ENCODE data around the gene MLKL. TPM values are rescaled to one million over a fixed set of nuclear protein-coding genes. Genes with fewer than 3 reads are reported as not detected.
"Not testable (repeated sequence)": the region's sequence is repeated elsewhere in the genome, so short reads cannot be mapped to it uniquely, and the experiment has no call there.

Gene MLKL
- polyA plus RNA-seq, 3 donors: 3.7 to 4.5 (median 3.8) TPM

DNA sequence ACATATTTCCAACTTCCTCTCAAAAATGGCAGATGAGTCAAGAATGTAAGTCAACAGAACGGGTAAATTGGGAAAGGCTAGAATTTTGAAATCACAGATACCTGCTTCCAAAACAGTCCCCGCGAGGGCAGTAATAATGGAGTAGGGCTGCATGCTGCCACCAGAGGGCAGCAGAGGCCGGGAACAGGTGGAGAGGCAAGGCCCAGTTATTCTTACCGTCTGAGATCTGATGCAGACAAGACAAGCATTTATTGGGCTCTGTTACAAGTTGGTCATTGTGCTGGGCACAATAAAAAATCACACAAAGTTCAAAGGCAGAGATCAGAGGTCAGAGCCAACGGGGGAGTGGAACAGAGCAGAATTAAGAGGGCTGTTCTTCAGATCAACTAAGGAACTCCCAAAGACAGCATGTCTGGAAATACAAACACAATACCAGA, 8.8 kb upstream of the MLKL start:
- peak; percentile 63 for DNase-seq

GRCh38 chr16:74700116-74700437, 585 bp downstream of the MLKL start:
- DNase-seq: no peak

GRCh38 chr16:74699666-74700065, 996 bp downstream of the MLKL start:
- no peak for DNase-seq

GRCh38 chr16:74698222-74698621, 2.4 kb downstream of the MLKL start:
- DNase-seq: no peak

DNA sequence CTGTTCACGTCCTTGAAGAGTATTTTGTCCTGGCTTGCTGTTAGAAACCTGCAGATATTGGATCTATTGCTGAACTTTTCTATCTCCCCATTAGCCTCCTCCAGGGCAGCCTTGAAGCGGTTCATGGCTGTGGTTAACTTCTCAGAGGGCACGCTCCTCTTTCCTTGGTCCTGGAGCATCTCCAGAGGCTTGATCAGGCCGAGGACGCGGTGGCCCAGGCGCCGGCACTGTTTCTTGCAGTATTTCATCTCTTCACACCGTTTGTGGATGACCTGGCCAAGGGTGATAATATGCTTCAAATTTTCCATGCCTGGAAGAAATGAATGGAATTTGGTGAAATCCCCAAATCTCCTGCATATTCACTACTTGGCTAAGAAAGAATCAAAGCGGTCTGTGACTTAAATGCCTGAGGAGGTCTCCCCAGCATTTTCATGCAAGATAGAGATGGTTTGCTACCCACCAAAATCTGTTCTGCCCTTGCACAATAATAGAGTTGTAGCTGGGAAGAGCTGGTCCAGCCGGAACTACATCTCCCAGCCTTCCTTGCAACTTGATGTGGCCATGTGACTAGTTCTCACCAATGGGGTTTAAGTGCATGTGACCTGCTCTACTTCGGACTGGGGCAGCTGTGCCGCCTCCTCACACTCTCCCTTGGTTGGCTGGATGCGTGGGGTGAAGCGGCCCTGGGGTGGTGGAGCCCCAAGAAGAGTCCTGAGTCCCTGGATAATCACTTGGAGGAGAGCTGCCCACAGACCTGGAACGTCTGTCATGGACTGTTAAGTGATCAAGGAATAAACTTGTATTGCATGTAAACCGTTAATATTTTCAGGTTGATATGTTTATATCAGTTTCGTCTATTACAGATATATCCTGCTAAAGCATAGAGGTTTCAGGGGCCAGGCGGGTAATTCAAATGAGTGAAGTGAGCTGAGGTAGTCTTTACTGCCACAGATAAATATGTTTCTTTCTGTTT, 4.9 kb downstream of the MLKL start:
- peak; percentile 71 for DNase-seq

DNA sequence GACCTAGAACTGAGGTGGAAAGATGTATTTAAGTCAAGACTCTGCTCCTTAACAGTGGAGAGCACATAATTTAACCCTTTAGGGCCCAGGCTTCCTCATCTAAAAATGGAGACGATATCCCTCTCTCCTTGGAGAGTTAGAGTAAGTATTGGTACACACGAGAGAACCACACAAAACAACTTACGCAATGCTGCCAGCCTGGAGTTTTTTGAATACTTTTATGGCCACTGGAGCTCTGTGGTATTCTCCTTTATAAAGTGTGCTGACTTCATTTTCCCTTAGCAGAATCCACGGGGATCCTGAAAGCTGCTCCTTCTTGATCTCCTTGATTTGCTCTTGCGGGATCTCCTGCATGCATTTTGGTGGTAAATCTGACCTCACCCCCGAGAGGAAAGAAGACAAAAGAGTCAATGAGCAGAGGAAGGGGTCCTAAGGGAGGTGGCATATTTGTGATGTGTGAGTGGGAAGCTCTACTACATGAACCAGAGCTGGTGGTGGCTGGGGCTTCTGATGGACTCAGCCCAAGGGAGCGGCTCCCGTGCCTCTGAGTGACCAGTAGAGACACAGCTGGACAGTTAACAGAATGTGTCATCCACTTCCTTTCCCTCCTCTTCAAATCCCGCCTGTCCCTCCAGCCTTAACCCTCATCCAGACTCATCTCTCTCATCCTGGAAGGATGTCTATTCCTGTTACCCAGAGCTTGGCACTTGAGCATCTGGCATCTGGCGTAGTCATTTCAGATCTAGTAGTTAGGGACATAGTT, 9.4 kb downstream of the MLKL start:
- DNase-seq: no peak

GRCh38 chr16:74682556-74682955, 18.1 kb downstream of the MLKL start:
- DNase-seq: no peak

GRCh38 chr16:74680681-74681080, 20.0 kb downstream of the MLKL start:
- no peak for DNase-seq

DNA sequence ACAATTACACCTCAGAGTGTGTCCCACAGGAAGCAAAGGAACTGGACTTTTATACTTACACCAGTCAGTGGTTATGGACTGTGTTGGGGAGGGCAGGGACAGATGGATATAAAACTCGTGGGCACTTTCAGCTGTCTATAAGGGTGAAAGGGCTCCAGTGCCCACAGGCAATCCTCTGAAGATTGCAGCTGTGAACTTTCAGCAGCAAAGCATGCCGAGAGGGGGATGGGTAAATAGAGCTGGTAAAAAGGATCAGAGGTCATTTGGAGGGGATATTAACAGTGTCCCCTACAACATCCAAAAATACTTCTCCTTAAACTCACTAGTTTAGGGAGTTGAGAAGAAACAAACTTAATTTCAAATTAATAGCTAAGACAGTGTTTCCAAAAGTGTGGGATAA, 20.7 kb downstream of the MLKL start:
- DNase-seq: no peak

GRCh38 chr16:74677868-74678267, 22.8 kb downstream of the MLKL start:
- DNase-seq: no peak

DNA sequence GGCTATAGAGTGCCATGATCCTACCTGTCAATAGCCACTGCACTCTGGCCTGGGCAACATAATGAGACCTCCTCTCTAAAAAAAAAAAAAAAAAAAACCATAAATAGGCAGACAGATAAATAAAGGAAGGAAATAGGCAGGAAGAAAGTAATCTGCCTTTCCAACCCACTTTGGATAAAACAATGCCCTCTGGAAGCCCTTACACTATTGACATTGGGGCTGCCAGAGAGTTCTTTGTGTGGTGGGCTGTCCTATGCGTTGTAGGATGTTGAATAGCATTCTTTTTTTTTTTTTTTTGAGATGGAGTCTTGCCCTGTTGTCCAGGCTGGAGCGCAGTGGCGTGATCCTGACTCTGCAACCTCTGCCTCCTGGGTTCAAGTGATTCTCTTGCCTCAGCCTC, 26.8 kb downstream of the MLKL start:
- DNase-seq: no peak

DNA sequence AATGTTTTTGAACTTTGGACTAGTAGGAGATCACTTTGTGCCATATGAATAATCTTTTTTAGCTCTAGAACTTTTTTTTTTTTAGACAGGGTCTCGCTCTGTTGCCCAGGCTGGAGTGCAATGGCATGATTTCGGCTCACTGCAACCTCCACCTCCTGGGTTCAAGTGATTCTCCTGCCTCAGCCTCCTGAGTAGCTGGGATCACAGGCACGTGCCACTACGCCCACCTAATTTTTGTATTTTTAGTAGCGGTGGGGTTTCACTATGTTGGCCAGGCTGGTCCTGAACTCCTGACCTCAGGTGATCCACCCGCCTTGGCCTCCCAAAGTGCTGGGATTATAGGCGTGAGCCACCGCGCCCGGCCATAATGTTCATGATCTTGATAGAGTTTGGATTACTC, 31.8 kb downstream of the MLKL start:
- DNase-seq: not testable (repeated sequence)

DNA sequence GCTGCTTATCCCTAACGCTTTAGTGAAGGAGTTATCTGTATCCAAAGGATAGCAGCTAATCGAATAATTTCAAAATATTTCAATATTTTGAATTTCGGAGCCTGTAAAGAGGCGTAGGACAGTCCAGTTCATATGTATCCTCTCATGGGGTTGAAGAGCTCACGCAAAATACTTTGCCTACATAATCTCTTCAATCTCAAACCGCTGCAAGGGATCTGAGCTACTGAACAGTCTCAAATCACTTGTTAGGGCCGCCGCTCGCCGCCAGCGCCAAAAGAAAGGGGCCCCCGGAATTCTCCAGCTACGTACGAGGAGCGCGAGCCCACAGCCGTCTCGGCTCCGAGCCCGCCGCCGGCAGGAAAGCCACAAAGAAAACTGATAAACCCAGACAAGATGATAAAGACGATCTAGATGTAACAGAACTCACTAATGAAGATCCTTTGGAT, 33.4 kb downstream of the MLKL start:
- peak; percentile 16 for DNase-seq

DNA sequence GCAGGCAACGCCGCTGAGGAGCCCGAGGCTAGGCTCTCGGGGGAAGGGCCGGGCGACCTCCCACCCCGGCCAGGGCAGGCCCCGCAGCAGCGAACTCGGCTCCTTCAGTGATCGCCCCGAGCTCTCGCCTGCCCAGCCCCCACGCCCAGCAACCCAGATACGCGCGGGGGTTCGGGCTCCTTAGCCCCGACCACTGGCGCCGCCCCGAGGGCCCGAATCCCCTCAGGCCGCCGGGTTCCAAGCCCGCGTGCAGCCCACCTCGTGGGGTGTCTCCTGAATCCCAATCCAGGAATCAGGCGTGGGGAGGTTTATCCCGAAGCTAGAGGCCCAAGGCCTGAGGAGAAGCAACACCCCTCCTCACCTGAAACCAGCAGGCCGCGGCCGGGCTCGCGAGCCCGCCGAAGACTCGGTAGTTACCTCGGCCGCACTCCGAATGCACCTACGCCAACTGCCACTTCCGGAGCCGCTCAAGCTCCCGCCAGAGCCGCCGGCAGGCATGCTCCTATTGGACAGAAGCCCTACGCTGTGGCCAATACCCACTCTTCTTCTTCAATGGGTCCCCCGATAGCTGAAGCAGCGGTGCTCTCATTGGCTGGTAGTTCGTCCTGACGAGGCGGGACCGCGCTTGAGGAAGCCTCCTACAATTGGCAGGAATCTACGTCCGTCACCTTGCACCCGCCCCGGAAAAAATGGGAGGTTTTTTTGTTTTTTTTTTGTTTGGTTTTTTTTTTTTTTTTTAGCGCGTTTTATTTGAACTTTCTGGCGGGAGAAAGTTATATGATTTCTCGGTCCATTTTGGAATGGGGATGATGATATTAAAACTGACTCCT, 34.0 kb downstream of the MLKL start, which contains the start of gene RFWD3:
Gene RFWD3, minus strand, starts transcription at position 453 of the 830 bp plus-strand sequence. CDS start 5,428 bp downstream, outside the sequence.
- DNase-seq: peak; percentile 98

DNA sequence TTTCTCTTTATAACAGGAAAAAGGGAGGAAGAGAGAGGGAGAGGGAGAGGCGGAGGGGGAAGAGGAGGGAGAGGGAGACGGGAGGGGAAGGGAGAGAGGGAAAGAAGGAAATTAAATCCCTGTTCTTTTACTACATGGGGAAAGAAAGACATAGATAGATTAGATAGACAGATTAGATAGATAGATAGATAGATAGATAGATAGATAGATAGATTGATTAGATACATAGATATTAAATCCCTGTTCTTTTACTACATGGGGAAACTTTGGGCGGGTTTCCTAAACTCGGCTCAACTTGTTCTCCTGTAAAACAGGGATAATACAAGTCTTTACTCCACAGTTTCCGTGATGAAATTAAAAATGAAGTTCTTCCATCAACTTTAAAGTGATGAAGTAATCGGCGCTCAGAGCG, 34.6 kb downstream of the MLKL start:
- peak; percentile 2 for DNase-seq

- DNase-seq: no peak
Observed at GRCh38 chr16:74661064-74661463, 39.6 kb downstream of the MLKL start.

GRCh38 chr16:74660383-74660782, 40.3 kb downstream of the MLKL start:
- no peak for DNase-seq

- no peak for DNase-seq
Observed at GRCh38 chr16:74659041-74659440, 41.6 kb downstream of the MLKL start.

DNA sequence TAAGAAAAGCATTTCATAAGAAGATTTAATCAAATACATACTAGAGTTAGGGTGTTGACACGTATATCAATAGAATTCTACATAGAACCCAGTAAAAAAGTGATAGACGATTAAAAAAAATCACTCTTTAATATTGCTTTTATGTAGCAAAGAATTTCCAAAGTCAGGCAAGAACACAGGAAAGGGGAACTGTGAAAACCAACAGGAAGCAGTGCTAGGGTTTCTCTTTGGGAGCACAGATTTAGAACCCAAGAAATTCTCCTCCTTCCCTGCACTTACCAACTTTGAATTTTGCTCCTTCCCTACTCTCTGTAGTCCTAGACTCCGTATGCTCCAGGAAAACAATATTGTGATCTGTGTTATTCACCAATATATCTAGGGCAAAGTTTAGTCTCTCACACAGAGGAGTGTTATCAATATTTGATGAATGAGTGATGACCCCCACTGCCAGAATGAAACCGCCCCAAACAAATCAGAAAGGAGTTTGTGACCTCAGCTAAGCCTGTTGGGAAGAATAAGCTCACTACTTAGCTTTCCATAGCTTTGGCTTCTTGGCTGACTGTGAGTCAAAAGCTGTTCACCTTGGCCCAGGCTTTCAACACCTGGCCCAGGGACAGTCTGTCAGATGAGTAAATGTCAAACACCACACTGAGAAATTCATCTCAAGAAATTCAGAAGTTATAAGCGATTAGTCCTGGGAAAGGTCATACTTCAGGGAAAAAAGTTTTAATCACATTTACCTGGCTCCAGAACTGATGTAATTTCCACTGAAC, 42.6 kb downstream of the MLKL start:
- DNase-seq: no peak

GRCh38 chr16:74654536-74655050, 46.1 kb downstream of the MLKL start:
- DNase-seq: no peak

DNA sequence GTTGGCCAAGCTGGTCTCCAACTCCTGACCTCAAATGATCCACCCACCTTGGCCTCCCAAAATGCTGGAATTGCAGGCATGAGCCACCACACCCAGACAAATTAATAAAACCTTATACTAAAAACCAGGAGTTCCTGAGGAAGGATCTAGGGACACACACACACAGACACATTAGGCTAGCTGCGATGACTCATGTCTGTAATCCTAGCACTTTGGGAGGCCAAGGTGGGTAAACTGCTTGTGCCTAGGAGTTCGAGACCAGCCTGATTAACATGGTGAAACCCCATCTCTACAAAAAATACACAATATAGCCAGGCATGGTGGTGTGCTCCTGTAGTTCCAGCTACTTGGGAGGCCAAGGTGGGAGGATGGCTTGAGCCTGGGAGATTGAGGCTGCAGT, 47.8 kb downstream of the MLKL start:
- not testable (repeated sequence) for DNase-seq

Measured in renal pelvis (tissue), 4 donors.